Measurements from ENCODE around the gene DES.

The DES gene

DNA sequence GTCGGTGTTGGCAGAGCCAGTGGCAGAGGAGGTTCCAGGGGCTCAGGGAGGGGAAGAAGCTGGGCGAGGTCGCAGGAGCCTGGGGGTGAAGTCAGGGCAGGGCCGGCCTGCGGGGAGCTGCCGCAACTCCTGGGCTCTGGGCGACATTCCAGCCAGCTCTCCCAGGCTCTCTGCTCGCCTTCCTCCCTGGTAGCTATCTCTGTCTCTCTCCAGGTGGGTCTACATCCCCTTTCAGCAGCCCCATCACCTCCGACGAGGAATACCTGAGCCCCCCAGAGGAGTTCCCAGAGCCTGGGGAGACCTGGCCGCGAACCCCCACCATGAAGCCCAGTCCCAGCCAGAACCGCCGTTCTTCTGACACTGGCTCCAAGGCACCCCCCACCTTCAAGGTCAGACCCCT lies 43.5 kb downstream of the DES start:
- TF ChIP-seq, protein P1, sequence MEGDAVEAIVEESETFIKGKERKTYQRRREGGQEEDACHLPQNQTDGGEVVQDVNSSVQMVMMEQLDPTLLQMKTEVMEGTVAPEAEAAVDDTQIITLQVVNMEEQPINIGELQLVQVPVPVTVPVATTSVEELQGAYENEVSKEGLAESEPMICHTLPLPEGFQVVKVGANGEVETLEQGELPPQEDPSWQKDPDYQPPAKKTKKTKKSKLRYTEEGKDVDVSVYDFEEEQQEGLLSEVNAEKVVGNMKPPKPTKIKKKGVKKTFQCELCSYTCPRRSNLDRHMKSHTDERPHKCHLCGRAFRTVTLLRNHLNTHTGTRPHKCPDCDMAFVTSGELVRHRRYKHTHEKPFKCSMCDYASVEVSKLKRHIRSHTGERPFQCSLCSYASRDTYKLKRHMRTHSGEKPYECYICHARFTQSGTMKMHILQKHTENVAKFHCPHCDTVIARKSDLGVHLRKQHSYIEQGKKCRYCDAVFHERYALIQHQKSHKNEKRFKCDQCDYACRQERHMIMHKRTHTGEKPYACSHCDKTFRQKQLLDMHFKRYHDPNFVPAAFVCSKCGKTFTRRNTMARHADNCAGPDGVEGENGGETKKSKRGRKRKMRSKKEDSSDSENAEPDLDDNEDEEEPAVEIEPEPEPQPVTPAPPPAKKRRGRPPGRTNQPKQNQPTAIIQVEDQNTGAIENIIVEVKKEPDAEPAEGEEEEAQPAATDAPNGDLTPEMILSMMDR (IDR thresholded peaks at IDR 0.05; ENCODE audit: low read depth, low read length, missing control alignments): no peak
- no peak for DNase-seq (ENCODE audit: low read depth)
- in situ Hi-C loops (cut with HindIII; ENCODE audit: low sequenced_read_pairs): no loop called here
- no peak overlapping the region for H3K4me3 ChIP-seq (ENCODE audit: low read depth, low read length)

DNA sequence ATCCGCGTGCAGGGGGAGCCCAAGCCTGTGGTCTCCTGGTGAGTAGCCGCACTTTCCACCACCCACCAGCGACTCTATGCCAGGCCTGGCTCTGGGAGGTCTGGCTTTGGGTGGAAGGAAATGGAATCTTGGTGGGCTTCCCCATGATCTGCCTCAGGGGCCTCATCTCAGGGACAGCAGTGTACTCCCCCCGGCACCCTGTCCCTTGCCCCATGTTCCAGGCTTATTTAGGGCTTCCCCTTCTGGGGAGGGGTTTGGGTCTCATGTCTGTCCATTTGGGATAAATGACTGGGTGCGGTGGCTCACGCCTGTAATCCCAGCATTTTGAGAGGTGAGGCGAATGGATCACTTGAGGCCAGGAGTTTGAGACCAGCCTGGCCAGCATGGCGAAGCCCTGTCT lies 44.2 kb downstream of the DES start:
- TF ChIP-seq, protein P1 (IDR thresholded peaks at IDR 0.05; ENCODE audit: low read depth, low read length, missing control alignments): no peak
- in situ Hi-C loops (cut with HindIII; ENCODE audit: low sequenced_read_pairs): no loop called here
- no peak for DNase-seq (ENCODE audit: low read depth)
- H3K4me3 ChIP-seq (ENCODE audit: low read depth, low read length): no peak overlapping the region

DNA sequence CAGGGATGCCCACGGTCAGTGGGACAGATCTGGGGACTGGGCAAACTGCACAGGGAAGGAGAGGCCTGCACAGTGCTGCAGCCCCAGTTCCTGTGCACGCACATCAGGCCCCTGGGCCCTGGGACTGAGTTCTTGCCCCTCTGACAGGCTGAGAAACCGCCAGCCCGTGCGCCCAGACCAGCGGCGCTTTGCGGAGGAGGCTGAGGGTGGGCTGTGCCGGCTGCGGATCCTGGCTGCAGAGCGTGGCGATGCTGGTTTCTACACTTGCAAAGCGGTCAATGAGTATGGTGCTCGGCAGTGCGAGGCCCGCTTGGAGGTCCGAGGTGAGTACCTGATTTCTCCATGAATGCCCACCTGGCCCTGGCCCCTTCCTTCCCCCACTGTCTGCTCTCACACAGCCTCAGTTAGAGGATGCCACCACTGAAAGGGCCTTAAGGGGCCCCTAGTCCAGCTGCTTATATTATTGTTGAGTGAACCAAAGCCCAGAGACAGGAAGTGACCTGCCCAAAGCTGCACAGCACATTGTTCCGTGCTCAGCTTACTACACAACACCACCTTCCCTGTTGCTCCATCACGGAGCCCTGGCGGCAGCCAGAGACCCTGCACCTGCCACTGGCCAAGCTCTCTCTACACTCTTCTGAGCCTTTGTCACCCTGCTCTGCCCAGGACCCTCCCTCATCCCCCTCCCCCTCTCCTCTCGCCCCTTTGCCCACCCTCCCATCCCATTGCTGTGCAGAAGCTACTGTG lies 46.3 kb downstream of the DES start:
- TF ChIP-seq, protein P1 (IDR thresholded peaks at IDR 0.05; ENCODE audit: low read depth, low read length, missing control alignments): no peak
- no peak overlapping the region for H3K4me3 ChIP-seq (ENCODE audit: low read depth, low read length)
- in situ Hi-C loops (cut with HindIII; ENCODE audit: low sequenced_read_pairs): no loop called here
- no peak for DNase-seq (ENCODE audit: low read depth)

DNA sequence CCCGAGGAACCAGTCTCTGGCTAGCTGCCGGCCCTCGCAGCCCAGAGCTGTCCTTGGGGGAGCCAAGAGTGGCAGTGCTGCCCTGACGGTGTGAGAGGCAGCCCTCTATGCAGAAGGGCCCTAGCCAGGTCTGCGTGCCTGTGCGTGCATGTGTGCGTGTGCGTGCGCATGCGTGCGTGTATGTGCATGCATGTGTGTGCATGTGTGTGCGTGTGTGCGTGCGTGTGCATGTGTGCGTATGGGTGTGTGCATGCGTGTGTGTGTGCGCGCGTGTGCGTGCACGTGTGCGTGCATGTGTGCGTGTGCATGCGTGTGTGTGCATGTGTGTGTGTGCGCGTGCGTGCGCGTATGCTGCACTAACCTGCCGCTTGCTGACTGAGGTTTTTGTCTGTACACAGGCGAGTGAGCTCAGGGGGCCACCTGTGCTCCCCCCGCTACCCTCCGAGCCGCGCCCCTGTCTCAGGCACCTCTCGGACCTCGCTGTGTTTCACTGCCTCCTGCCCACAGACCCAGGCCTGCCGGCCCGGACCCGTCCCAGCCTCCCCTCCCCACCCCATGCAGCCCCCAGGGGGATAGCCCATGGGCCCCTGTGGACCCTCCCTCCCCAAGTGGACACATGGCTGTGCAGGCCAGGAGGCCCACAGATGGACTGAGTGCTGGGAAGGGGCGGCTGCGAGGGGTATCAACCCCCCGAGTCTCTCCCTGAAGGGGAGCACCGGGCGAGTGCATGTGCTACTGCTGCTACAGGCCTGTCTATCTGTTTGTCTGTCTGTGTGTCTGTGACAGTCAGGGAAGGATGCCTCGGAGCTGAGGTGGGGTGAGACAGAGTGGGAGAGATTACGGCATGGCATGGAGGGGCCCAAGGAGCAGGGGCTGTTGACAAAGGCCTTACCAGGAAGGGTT lies 47.7 kb downstream of the DES start:
- H3K4me3 ChIP-seq (ENCODE audit: low read depth, low read length): no peak overlapping the region
- TF ChIP-seq, protein P1 (IDR thresholded peaks at IDR 0.05; ENCODE audit: low read depth, low read length, missing control alignments): no peak
- no peak for DNase-seq (ENCODE audit: low read depth)
- in situ Hi-C loops (cut with HindIII; ENCODE audit: low sequenced_read_pairs): no loop called here

DNA sequence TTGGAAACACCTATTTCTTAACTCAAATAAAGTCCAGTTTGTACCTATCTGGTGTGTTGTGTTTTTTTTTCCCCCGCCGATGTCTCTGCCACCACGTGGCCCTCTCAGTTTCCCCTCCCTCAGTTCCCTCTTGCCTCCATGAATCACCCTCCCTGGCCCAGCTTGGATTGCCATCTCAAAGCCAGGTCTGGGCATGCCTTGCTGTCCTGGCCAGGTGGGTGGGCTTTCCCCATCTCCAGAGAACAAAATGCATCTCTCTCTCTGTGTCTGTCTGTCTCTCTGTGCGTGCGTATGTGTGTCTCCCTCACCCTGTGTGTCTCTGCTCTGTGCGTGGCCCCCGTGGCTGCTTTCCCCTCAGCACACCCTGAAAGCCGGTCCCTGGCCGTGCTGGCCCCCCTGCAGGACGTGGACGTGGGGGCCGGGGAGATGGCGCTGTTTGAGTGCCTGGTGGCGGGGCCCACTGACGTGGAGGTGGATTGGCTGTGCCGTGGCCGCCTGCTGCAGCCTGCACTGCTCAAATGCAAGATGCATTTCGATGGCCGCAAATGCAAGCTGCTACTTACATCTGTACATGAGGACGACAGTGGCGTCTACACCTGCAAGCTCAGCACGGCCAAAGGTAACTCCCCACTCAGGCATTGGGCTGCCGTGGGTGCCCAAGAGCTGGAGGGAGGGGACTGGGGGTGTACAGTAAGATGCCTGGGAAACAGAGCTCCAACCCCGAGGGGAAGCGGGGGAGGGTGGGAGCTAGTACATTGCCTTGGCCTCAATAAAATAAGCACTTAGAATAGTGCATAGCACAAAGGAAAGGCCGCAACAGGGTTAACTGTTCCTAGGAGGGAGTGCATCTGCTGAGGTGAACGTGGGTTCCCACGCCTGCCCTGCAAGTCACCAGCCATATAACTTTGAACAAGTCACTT lies 48.9 kb downstream of the DES start:
- DNase-seq (ENCODE audit: low read depth): no peak
- TF ChIP-seq, protein P1 (IDR thresholded peaks at IDR 0.05; ENCODE audit: low read depth, low read length, missing control alignments): no peak
- H3K4me3 ChIP-seq (ENCODE audit: low read depth, low read length): no peak overlapping the region
- in situ Hi-C loops (cut with HindIII; ENCODE audit: low sequenced_read_pairs): no loop called here

DNA sequence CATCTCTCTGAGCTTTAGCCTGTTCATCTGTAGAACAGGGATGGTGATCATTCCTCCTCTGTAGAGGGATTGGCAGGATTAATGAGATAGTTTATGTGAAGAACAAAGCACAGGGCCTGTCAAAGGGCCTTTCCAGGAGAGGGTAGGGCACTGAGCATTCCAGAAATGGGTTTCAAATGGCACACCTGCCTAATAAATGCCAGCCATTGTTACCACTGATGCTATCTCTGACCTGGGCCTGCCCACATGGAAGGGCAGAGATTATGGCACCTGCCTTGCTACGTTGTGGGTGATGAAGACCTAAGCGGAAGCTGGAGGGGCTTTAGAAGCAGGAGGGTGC lies 49.5 kb downstream of the DES start:
- DNase-seq (ENCODE audit: low read depth): no peak
- TF ChIP-seq, protein P1 (IDR thresholded peaks at IDR 0.05; ENCODE audit: low read depth, low read length, missing control alignments): no peak
- H3K4me3 ChIP-seq (ENCODE audit: low read depth, low read length): no peak overlapping the region
- in situ Hi-C loops (cut with HindIII; ENCODE audit: low sequenced_read_pairs): no loop called here

All from astrocyte of the cerebellum (primary cell).